SK-N-SH treated with all-trans-retinoic acid at 6 μM for 48 hours (cell line): ENCODE results near the gene KEL.

Experiments
- ATAC-seq: fragments of 200-7000 bp; cut with Tn5 transposase; 3 replicates; pipeline ENCODE4 v1.9.1; 2020; ENCODE audit warnings: mild to moderate bottlenecking, moderate library complexity
- ARNTL ChIP-seq: fragments of 450-650 bp; formaldehyde crosslinking; IDR thresholded peaks from 2 replicates; pipeline ENCODE4 v1.5.0; 2020; ENCODE audit warnings: low read depth, mild to moderate bottlenecking, moderate library complexity, borderline replicate concordance
- BACH2 ChIP-seq: fragments of 250-450 bp; sonication (Bioruptor Pico); IDR thresholded peaks from 2 replicates; pipeline ENCODE4 v1.9.0; 2021; ENCODE audit warnings: mild to moderate bottlenecking, borderline replicate concordance
- CSDC2 ChIP-seq: fragments of 250-450 bp; sonication (Bioruptor Pico); IDR thresholded peaks from 2 replicates; pipeline ENCODE4 v1.5.0; 2020; ENCODE audit warnings: mild to moderate bottlenecking, moderate library complexity
- ESRRG ChIP-seq: fragments of 250-450 bp; sonication (Bioruptor Pico); IDR thresholded peaks from 2 replicates; pipeline ENCODE4 v1.6.1; 2021; ENCODE audit warnings: mild to moderate bottlenecking
- GLIS3 ChIP-seq: fragments of 250-450 bp; sonication (Bioruptor Pico); IDR thresholded peaks from 2 replicates; pipeline ENCODE4 v1.5.0; 2020; ENCODE audit warnings: mild to moderate bottlenecking, moderate library complexity
- ISL1 ChIP-seq: fragments of 250-450 bp; sonication (Bioruptor Pico); IDR thresholded peaks from 2 replicates; pipeline ENCODE4 v2.1.2; 2022; ENCODE audit warnings: mild to moderate bottlenecking, moderate library complexity
- OSR1 ChIP-seq: fragments of 250-450 bp; sonication (Bioruptor Pico); IDR thresholded peaks from 2 replicates; pipeline ENCODE4 v1.8.0; 2022; ENCODE audit warnings: moderate library complexity, mild to moderate bottlenecking, inconsistent platforms
- PPARA ChIP-seq: fragments of 250-450 bp; sonication (Bioruptor Pico); IDR thresholded peaks from 2 replicates; pipeline ENCODE4 v1.5.0; 2020; ENCODE audit warnings: mild to moderate bottlenecking, borderline replicate concordance
- RARB ChIP-seq: fragments of 250-450 bp; sonication (Bioruptor Pico); IDR thresholded peaks from 2 replicates; pipeline ENCODE4 v1.8.0; 2021; ENCODE audit warnings: mild to moderate bottlenecking, moderate library complexity
- SNAI2 ChIP-seq: fragments of 250-450 bp; sonication (Bioruptor Pico); IDR thresholded peaks from 2 replicates; pipeline ENCODE4 v1.5.0; 2020; ENCODE audit warnings: mild to moderate bottlenecking, moderate library complexity
- TCF4 ChIP-seq: fragments of 250-450 bp; sonication (Bioruptor Pico); IDR thresholded peaks from 2 replicates; pipeline ENCODE4 v1.8.0; 2021; ENCODE audit warnings: mild to moderate bottlenecking, moderate library complexity, borderline replicate concordance
- TOX ChIP-seq: fragments of 250-450 bp; sonication (Bioruptor Pico); IDR thresholded peaks from 2 replicates; pipeline ENCODE4 v1.8.0; 2021; ENCODE audit warnings: mild to moderate bottlenecking, moderate library complexity, borderline replicate concordance
- ZC3H10 ChIP-seq: fragments of 250-450 bp; sonication (Bioruptor Pico); IDR thresholded peaks from 2 replicates; pipeline ENCODE4 v1.5.1; 2021; ENCODE audit warnings: mild to moderate bottlenecking, moderate library complexity
- ZFP3 ChIP-seq: fragments of 250-450 bp; sonication (Bioruptor Pico); IDR thresholded peaks from 2 replicates; pipeline ENCODE4 v1.5.0; 2020; ENCODE audit warnings: mild to moderate bottlenecking, moderate library complexity
- ZFP30 ChIP-seq: fragments of 450-650 bp; formaldehyde crosslinking; IDR thresholded peaks from 2 replicates; pipeline ENCODE4 v1.5.0; 2022; ENCODE audit warnings: mild to moderate bottlenecking, moderate library complexity
- ZNF565 ChIP-seq: fragments of 450-650 bp; formaldehyde crosslinking; conservative IDR thresholded peaks from 2 replicates; pipeline ENCODE4 v1.5.0; 2020; ENCODE audit warnings: low read depth, mild to moderate bottlenecking, moderate library complexity
- ZNF70 ChIP-seq: fragments of 450-650 bp; formaldehyde crosslinking; IDR thresholded peaks from 2 replicates; pipeline ENCODE4 v1.5.0; 2020; ENCODE audit warnings: mild to moderate bottlenecking, moderate library complexity
- ZNF8 ChIP-seq: fragments of 450-650 bp; formaldehyde crosslinking; IDR thresholded peaks from 2 replicates; pipeline ENCODE4 v1.5.0; 2020; ENCODE audit warnings: mild to moderate bottlenecking, moderate library complexity
- TF ChIP-seq, protein P1 (sequence below): fragments of 250-450 bp; sonication (Bioruptor Pico); IDR thresholded peaks from 2 replicates; pipeline ENCODE4 v1.5.1; 2020; ENCODE audit warnings: low read depth, mild to moderate bottlenecking, moderate library complexity
- TF ChIP-seq, protein P2 (sequence below): fragments of 250-450 bp; sonication (Bioruptor Pico); IDR thresholded peaks from 2 replicates; pipeline ENCODE4 v1.8.0; 2020; ENCODE audit warnings: mild to moderate bottlenecking, moderate library complexity, borderline replicate concordance
- TF ChIP-seq, protein P3 (sequence below): fragments of 250-450 bp; sonication (Bioruptor Pico); IDR thresholded peaks from 2 replicates; pipeline ENCODE4 v1.8.0; 2021; ENCODE audit warnings: low read depth, mild to moderate bottlenecking, moderate library complexity, borderline replicate concordance

The KEL gene

DNA sequence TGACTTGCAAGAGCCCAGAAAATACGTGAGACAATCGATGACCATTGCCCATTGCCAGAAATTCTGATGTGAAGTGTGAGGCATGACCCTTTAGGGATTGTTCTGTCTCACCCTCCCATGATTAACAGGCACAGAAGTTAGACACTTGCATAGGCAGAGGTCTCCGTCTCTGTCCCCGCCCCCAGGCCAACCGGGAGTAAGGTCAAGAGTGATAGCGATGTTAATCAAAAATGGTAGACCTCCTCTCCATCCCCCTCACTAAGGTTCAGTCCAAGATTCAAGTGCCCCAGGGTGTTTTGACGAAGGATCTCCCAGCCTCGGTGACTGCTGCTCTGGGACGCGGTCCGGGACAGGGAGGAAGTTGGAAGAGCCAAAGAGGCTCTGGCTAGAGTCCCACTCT lies 53.9 kb downstream of the KEL start (continued):
- TF ChIP-seq ESRRG (no peak), RARB (CRISPR knock-in tag) (no peak), TCF4 (CRISPR knock-in tag) (no peak), TOX (CRISPR knock-in tag) (no peak), ZNF565 (no peak), BACH2 (CRISPR knock-in tag) (no peak), OSR1 (CRISPR knock-in tag) (no peak), ISL1 (CRISPR knock-in tag) (no peak)
- TF ChIP-seq, protein P1, sequence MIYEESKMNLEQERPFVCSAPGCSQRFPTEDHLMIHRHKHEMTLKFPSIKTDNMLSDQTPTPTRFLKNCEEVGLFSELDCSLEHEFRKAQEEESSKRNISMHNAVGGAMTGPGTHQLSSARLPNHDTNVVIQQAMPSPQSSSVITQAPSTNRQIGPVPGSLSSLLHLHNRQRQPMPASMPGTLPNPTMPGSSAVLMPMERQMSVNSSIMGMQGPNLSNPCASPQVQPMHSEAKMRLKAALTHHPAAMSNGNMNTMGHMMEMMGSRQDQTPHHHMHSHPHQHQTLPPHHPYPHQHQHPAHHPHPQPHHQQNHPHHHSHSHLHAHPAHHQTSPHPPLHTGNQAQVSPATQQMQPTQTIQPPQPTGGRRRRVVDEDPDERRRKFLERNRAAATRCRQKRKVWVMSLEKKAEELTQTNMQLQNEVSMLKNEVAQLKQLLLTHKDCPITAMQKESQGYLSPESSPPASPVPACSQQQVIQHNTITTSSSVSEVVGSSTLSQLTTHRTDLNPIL: no peak
- TF ChIP-seq, protein P2, sequence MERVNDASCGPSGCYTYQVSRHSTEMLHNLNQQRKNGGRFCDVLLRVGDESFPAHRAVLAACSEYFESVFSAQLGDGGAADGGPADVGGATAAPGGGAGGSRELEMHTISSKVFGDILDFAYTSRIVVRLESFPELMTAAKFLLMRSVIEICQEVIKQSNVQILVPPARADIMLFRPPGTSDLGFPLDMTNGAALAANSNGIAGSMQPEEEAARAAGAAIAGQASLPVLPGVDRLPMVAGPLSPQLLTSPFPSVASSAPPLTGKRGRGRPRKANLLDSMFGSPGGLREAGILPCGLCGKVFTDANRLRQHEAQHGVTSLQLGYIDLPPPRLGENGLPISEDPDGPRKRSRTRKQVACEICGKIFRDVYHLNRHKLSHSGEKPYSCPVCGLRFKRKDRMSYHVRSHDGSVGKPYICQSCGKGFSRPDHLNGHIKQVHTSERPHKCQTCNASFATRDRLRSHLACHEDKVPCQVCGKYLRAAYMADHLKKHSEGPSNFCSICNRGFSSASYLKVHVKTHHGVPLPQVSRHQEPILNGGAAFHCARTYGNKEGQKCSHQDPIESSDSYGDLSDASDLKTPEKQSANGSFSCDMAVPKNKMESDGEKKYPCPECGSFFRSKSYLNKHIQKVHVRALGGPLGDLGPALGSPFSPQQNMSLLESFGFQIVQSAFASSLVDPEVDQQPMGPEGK (CRISPR knock-in tag): no peak

DNA sequence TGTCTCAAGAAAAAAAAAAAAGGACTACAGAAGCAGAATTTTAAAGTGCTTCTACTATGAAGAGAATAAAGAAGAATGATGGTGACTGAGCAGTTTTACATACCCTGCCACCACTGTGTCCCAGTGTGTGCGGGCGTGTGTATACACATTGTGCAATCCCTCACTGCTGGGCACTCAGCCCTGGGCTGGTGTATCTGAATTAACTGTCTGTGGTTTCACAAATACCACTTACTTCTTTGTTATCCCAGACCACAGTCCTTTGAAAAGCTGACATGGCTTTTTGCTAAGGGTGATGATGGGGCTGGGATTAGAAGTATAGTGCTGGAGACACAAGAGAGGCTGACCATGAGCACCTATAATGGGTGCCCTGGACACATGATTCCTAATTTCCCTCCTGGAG lies 55.5 kb downstream of the KEL start:
- TF ChIP-seq ZFP3 (CRISPR knock-in tag): no peak
- TF ChIP-seq, protein P1: no peak
- no peak for TF ChIP-seq OSR1 (CRISPR knock-in tag)
- no peak for TF ChIP-seq BACH2 (CRISPR knock-in tag)
- no peak for TF ChIP-seq CSDC2 (CRISPR knock-in tag)
- TF ChIP-seq, protein P2 (CRISPR knock-in tag): no peak
- TF ChIP-seq ZNF70 (CRISPR knock-in tag): no peak
- TF ChIP-seq, protein P3, sequence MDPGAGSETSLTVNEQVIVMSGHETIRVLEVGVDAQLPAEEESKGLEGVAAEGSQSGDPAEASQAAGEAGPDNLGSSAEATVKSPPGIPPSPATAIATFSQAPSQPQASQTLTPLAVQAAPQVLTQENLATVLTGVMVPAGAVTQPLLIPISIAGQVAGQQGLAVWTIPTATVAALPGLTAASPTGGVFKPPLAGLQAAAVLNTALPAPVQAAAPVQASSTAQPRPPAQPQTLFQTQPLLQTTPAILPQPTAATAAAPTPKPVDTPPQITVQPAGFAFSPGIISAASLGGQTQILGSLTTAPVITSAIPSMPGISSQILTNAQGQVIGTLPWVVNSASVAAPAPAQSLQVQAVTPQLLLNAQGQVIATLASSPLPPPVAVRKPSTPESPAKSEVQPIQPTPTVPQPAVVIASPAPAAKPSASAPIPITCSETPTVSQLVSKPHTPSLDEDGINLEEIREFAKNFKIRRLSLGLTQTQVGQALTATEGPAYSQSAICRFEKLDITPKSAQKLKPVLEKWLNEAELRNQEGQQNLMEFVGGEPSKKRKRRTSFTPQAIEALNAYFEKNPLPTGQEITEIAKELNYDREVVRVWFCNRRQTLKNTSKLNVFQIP: no peak
- ATAC-seq: no peak

DNA sequence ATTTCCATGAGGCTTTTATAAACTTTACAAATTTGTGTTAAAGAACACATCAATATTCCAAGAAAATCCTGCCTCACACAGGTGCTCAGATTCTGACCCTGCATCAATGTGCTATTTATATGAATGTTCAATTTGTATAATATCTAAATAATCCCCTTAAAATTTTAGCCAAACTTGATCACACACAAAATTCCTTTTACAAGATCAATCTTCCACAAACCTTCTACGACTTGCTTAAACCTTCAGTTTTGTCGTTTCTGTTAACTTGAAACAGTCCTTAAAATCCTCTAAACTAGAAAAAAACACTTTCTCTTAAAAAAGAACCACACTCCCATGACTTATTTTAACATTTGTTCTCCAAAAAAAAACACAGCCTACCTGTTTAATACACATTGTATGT lies 56.4 kb downstream of the KEL start:
- TF ChIP-seq TOX (CRISPR knock-in tag) (no peak), BACH2 (CRISPR knock-in tag) (no peak), ZFP30 (CRISPR knock-in tag) (no peak), PPARA (CRISPR knock-in tag) (no peak)
- TF ChIP-seq, protein P2 (CRISPR knock-in tag): no peak
- no peak for ATAC-seq

DNA sequence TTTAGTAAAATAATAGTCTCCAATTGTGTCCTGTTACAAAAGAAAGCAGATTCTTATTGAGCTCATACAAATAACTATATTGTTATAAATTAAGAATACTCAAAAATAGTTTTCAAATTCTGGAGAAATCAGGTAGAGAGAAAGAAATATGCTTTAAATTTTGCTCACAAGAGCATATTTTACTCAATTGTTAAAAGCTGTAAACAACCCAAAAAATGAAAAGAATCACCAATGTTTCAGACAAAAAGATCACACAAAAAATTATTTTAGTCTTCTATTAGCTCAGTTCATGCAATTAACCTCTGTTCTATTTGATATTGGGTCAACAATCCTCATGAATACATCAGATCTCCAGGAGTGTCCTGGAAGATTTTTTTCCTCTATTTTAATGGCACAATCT lies 58.0 kb downstream of the KEL start:
- no peak for ATAC-seq
- TF ChIP-seq ZC3H10 (no peak), ZNF8 (CRISPR knock-in tag) (no peak), SNAI2 (no peak), GLIS3 (CRISPR knock-in tag) (no peak), OSR1 (CRISPR knock-in tag) (no peak), TOX (CRISPR knock-in tag) (no peak), CSDC2 (CRISPR knock-in tag) (no peak), TCF4 (CRISPR knock-in tag) (no peak), RARB (CRISPR knock-in tag) (no peak), PPARA (CRISPR knock-in tag) (no peak), ARNTL (CRISPR knock-in tag) (no peak)
- TF ChIP-seq, protein P2 (CRISPR knock-in tag): no peak
